ENCODE results near the gene SELENOF. TPM values are rescaled to one million over a fixed set of nuclear protein-coding genes. Genes with fewer than 3 reads are reported as not detected.
"Not testable (repeated sequence)": the region's sequence is repeated elsewhere in the genome, so short reads cannot be mapped to it uniquely, and the experiment has no call there.

Gene SELENOF
- total and polyA plus RNA-seq, 7 experiments from 2014 or later, result 109 to 361 (median 139) TPM

DNA sequence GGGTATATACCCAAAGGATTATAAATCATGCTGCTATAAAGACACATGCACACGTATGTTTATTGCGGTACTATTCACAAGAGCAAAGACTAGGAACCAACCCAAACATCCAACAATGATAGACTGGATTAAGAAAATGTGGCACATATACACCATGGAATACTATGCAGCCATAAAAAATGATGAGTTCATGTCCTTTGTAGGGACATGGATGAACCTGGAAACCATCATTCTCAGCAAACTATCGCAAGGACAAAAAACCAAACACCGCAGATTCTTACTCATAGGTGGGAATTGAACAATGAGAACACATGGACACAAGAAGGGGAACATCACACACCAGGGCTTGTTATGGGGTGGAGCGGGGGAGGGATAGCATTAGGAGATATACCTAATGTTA is 94.0 kb downstream of the SELENOF start:
- H3K36me3 Mint-ChIP-seq; H3K4me3 ChIP-seq (ENCODE audit: low read length); H3K27me3 ChIP-seq (ENCODE audit: control insufficient read depth in 2 of 2, insufficient read depth in 2 of 2, low read length in 2 of 2); H3K27ac ChIP-seq (ENCODE audit: low read depth, low read length); H3K36me3 ChIP-seq (ENCODE audit: control insufficient read depth in 2 of 3, insufficient read depth in 3 of 3, low read length in 3 of 3); H3K27ac Mint-ChIP-seq; CTCF ChIA-PET; H3K9me3 ChIP-seq (ENCODE audit: control insufficient read depth in 2 of 3, low read length in 3 of 3); ATAC-seq; H3K4me1 Mint-ChIP-seq; POLR2A ChIA-PET; intact Hi-C loops (cut with micrococcal nuclease); DNase-seq; H3K4me1 ChIP-seq (ENCODE audit: control insufficient read depth in 2 of 2, insufficient read depth in 2 of 2, low read length in 2 of 2); H3K4me3 Mint-ChIP-seq; H3K9me3 Mint-ChIP-seq: not testable (repeated sequence)
- H3K27me3 Mint-ChIP-seq, result peaks cover 0 to 14% (median 7%) of the 10 kb centered on the region in 5 donors

DNA sequence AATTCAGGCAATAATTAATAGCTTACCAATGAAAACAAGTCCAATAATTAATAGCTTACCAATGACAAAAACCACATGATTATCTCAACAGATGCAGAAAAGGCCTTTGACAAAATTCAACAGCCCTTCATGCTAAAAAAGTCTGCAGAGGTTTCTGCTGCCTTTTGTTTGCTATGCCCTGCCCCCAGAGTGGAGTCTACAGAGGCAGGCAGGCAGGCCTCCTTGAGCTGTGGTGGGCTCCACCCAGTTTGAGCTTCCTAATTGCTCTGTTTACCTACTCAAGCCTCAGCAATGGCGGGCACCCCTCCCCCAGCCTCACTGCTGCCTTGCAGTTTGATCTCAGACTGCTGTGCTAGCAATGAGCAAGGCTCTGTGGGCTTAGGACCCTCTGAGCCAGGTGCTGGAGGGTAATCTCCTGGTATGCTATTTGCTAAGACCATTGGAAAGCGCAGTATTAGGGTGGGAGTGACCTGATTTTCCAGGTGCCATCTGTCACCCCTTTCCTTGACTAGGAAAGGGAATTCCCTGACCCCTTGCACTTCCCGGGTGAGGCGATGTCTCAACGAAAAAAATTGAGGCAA is 96.6 kb downstream of the SELENOF start:
- H3K27ac ChIP-seq (ENCODE audit: low read depth, low read length); intact Hi-C loops (cut with micrococcal nuclease); H3K4me1 ChIP-seq (ENCODE audit: control insufficient read depth in 2 of 2, insufficient read depth in 2 of 2, low read length in 2 of 2); H3K9me3 Mint-ChIP-seq; DNase-seq; H3K4me1 Mint-ChIP-seq; H3K4me3 Mint-ChIP-seq; H3K9me3 ChIP-seq (ENCODE audit: control insufficient read depth in 2 of 3, low read length in 3 of 3); H3K27me3 ChIP-seq (ENCODE audit: control insufficient read depth in 2 of 2, insufficient read depth in 2 of 2, low read length in 2 of 2); H3K27ac Mint-ChIP-seq; H3K36me3 ChIP-seq (ENCODE audit: control insufficient read depth in 2 of 3, insufficient read depth in 3 of 3, low read length in 3 of 3); H3K36me3 Mint-ChIP-seq; POLR2A ChIA-PET; H3K4me3 ChIP-seq (ENCODE audit: low read length); ATAC-seq; CTCF ChIA-PET: not testable (repeated sequence)
- H3K27me3 Mint-ChIP-seq, result peaks cover 0 to 17% (median 6%) of the 10 kb centered on the region in 5 donors

- CTCF ChIA-PET; H3K36me3 ChIP-seq (ENCODE audit: control insufficient read depth in 2 of 3, insufficient read depth in 3 of 3, low read length in 3 of 3); intact Hi-C loops (cut with micrococcal nuclease): not testable (repeated sequence)
Observed at GRCh38 chr1:86814118-86814517, 99.8 kb downstream of the SELENOF start.

More at GRCh38 chr1:86814118-86814517, 99.8 kb downstream of the SELENOF start:
- H3K27ac Mint-ChIP-seq; H3K4me3 Mint-ChIP-seq; H3K4me1 ChIP-seq (ENCODE audit: control insufficient read depth in 2 of 2, insufficient read depth in 2 of 2, low read length in 2 of 2); H3K36me3 Mint-ChIP-seq; POLR2A ChIA-PET; ATAC-seq; H3K4me3 ChIP-seq (ENCODE audit: low read length); H3K27me3 ChIP-seq (ENCODE audit: control insufficient read depth in 2 of 2, insufficient read depth in 2 of 2, low read length in 2 of 2); H3K27ac ChIP-seq (ENCODE audit: low read depth, low read length); DNase-seq; H3K9me3 ChIP-seq (ENCODE audit: control insufficient read depth in 2 of 3, low read length in 3 of 3); H3K4me1 Mint-ChIP-seq; H3K9me3 Mint-ChIP-seq: not testable (repeated sequence)
- peaks cover 0 to 17% (median 3%) of the 10 kb centered on the region in 5 donors for H3K27me3 Mint-ChIP-seq

Other genes starting within 250 kb of the SELENOF start
- gene SH3GLB1, start 209.6 kb downstream of the SELENOF start, total RNA-seq, result 10 to 100 TPM; 36.7 to 72.0 (median 49.8) TPM
- gene SH3GLB1, start 209.6 kb downstream of the SELENOF start, polyA plus RNA-seq, result 10 to 100 TPM; 22.9 to 24.3 TPM
- gene HS2ST1, start 509 bp upstream of the SELENOF start, total RNA-seq, result 10 to 100 TPM; 10.1 to 18.3 (median 14.1) TPM
- 10 to 100 TPM in 1 of 2 donors, 1 to 10 TPM in 1; 7.1 to 10.1 TPM for gene HS2ST1, start 509 bp upstream of the SELENOF start, polyA plus RNA-seq